Hepatocyte (in vitro differentiated cells): Measurements from ENCODE around the gene MICB.

Experiments
- EZH2 ChIP-seq: fragments of 200-600 bp; sonication (generic); IDR thresholded peaks from 2 replicates; pipeline ENCODE4 v1.6.1; 2016; ENCODE audit warnings: antibody characterized with exemption, mild to moderate bottlenecking, borderline replicate concordance
- EZH2phosphoT487 ChIP-seq: fragments of 200-600 bp; sonication (generic); IDR thresholded peaks from one replicate; pipeline ENCODE4 v1.6.1; 2018; ENCODE audit warnings: antibody characterized with exemption, mild to moderate bottlenecking, low read depth, moderate library complexity; ENCODE audit not compliant: unreplicated experiment, severe bottlenecking
- TF ChIP-seq, protein P1 (sequence below): fragments of 200-600 bp; sonication (generic); IDR thresholded peaks from 2 replicates; pipeline ENCODE4 v1.5.1; 2016; ENCODE audit warnings: antibody characterized with exemption, mild to moderate bottlenecking; ENCODE audit not compliant: poor library complexity

DNA sequence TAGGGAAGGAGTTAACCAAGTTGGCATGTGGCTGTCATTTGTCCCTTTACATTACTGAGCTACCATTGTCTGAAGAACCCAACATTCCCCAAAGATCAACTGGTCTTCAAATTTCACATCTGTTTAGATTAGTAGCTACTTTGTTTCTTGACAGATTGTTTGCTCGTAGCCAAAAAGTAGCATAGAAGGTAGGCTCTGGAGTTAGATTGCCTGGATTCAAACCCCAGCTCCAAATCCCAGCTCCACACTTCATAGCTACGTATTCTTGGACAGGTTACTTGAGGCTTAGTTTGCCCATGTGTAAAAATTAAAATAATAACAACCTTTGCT, 50.6 kb downstream of the MICB start:
- no peak for TF ChIP-seq EZH2
- TF ChIP-seq, protein P1, sequence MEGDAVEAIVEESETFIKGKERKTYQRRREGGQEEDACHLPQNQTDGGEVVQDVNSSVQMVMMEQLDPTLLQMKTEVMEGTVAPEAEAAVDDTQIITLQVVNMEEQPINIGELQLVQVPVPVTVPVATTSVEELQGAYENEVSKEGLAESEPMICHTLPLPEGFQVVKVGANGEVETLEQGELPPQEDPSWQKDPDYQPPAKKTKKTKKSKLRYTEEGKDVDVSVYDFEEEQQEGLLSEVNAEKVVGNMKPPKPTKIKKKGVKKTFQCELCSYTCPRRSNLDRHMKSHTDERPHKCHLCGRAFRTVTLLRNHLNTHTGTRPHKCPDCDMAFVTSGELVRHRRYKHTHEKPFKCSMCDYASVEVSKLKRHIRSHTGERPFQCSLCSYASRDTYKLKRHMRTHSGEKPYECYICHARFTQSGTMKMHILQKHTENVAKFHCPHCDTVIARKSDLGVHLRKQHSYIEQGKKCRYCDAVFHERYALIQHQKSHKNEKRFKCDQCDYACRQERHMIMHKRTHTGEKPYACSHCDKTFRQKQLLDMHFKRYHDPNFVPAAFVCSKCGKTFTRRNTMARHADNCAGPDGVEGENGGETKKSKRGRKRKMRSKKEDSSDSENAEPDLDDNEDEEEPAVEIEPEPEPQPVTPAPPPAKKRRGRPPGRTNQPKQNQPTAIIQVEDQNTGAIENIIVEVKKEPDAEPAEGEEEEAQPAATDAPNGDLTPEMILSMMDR: no peak
- TF ChIP-seq EZH2phosphoT487: no peak
